GM23248 (cell line): ENCODE measurements around the gene RIPK3. TPM values are rescaled to one million over a fixed set of nuclear protein-coding genes. Genes with fewer than 3 reads are reported as not detected.

ENCODE experiments used
- DNase-seq: peaks from one replicate; pipeline ENCODE4 v3.0.0-alpha.2; 2015
- H2AFZ ChIP-seq: fragments of 200-600 bp; sonication (generic); 2 replicates; pipeline ENCODE4 v1.6.1; 2016; ENCODE audit warnings: antibody characterized with exemption
- H3F3A ChIP-seq: fragments of 200-600 bp; sonication (generic); 2 replicates; pipeline ENCODE4 v1.6.1; 2016; ENCODE audit warnings: mild to moderate bottlenecking, antibody characterized with exemption, mixed run types; ENCODE audit not compliant: insufficient read depth
- H3K27ac ChIP-seq: fragments of 200-600 bp; sonication (generic); 2 replicates; pipeline ENCODE4 v1.5.1; 2016; ENCODE audit warnings: mild to moderate bottlenecking
- H3K27me3 ChIP-seq: fragments of 200-600 bp; sonication (generic); replicated peaks from 2 replicates; pipeline ENCODE4 v1.6.1; 2016; ENCODE audit warnings: mild to moderate bottlenecking; ENCODE audit not compliant: insufficient read depth
- H3K36me3 ChIP-seq: fragments of 200-600 bp; sonication (generic); 2 replicates; pipeline ENCODE4 v1.6.1; 2016; ENCODE audit warnings: low read depth, mild to moderate bottlenecking
- H3K4me1 ChIP-seq: fragments of 200-600 bp; sonication (generic); 2 replicates; pipeline ENCODE4 v1.6.1; 2016; ENCODE audit warnings: mild to moderate bottlenecking; ENCODE audit not compliant: insufficient read depth
- H3K4me2 ChIP-seq: fragments of 200-600 bp; sonication (generic); one replicate; pipeline ENCODE4 v1.6.1; 2016; ENCODE audit warnings: mild to moderate bottlenecking; ENCODE audit not compliant: unreplicated experiment
- H3K4me3 ChIP-seq: fragments of 200-600 bp; sonication (generic); 2 replicates; pipeline ENCODE4 v1.5.1; 2016; ENCODE audit warnings: mild to moderate bottlenecking
- H3K79me2 ChIP-seq: fragments of 200-600 bp; sonication (generic); 2 replicates; pipeline ENCODE4 v1.6.1; 2016; ENCODE audit warnings: mild to moderate bottlenecking; ENCODE audit not compliant: insufficient read depth
- H3K9ac ChIP-seq: fragments of 200-600 bp; sonication (generic); 2 replicates; pipeline ENCODE4 v1.6.1; 2016; ENCODE audit warnings: mild to moderate bottlenecking
- H3K9me2 ChIP-seq: fragments of 200-600 bp; sonication (generic); 2 replicates; pipeline ENCODE4 v1.6.1; 2016; ENCODE audit warnings: mixed run types, mild to moderate bottlenecking, moderate library complexity; ENCODE audit not compliant: insufficient read depth
- H3K9me3 ChIP-seq: fragments of 200-600 bp; sonication (generic); one replicate; pipeline ENCODE4 v1.6.1; 2017; ENCODE audit warnings: low read depth
- H4K20me1 ChIP-seq: fragments of 200-600 bp; sonication (generic); 2 replicates; pipeline ENCODE4 v1.6.0; 2016; ENCODE audit not compliant: insufficient read depth
- EZH2 ChIP-seq: fragments of 200-600 bp; sonication (generic); IDR thresholded peaks from 2 replicates; pipeline ENCODE4 v1.6.1; 2018; ENCODE audit warnings: antibody characterized with exemption, mild to moderate bottlenecking; ENCODE audit not compliant: insufficient read depth, poor library complexity, severe bottlenecking
- EZH2phosphoT487 ChIP-seq: fragments of 200-600 bp; sonication (generic); IDR thresholded peaks from 2 replicates; pipeline ENCODE4 v1.6.1; 2018; ENCODE audit warnings: antibody characterized with exemption, moderate library complexity, mild to moderate bottlenecking, low read depth; ENCODE audit not compliant: insufficient read depth
- WGBS, 2 experiments: methylation state at CpG; one replicate each; pipeline ENCODE4 v1.1.6; 2015 to 2017; ENCODE audit warnings: low lambda C conversion rate in 2 of 2, low coverage in 1 of 2; ENCODE audit errors: missing lambda C conversion rate in 2 of 2; 5-methylcytosine and 5-hydroxymethylcytosine counted together
- in situ Hi-C: fragments of 300-500 bp; cut with MboI; formaldehyde crosslinking; loops from 2 replicates; pipeline ENCODE4 v1.15.0; 2020
- polyA plus RNA-seq: library from polyadenylated mRNA; unstranded; fragments of >200 nt; fragmentation: Nextera tagmentation; extraction: Ambion mirVana; gene quantifications from 2 replicates; pipeline ENCODE4 v1.2.1, GENCODE V29; 2016
- total RNA-seq: library from RNA; depleted of rRNA; stranded (reverse); fragments of >200 nt; shearing (Covaris generic); gene quantifications from 2 replicates; pipeline ENCODE4 v1.2.3, GENCODE V29; 2014

The RIPK3 gene
- total and polyA plus RNA-seq, 2 experiments from 2014 or later = 2.2 to 5.1 TPM

DNA sequence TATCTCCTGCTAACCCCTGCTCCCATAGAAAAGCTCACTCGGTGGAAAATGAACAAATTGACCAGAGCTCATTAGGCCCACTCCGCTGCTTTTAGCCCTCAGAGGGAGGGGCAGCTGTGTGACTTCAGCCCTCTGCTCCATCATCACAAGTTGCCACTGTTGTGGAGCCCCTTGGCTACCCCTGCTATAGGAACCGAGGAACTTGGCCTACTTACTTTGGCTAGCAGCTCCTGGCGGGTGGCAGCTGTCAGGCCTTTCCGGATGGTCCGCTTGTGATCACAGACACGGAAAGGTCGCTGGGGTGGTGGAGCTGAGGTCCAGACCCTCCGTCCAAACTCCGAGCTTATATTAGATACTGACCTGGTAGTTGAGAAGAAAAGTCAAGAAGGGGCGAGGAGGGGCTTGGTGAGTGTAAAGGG, 32.6 kb downstream of the RIPK3 start:
- DNase-seq = no peak

DNA sequence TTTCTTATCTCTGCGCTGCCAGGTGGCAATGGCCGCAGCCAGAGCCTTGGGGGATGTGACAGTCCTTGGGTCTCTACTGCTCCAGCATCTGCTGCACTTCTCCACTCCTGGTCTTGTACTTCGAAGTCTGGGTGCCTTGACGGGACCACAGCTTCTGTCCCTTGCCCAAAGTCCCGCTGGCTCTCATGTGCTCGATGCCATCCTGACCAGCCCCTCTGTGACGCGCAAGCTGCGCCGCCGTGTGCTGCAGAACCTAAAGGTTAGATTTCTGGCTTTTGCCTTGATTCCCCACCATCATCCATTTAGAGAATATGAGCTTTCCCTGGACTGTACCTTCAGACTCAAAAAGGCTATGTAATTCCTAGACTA, 35.8 kb downstream of the RIPK3 start:
- DNase-seq = no peak
- H3K36me3 ChIP-seq = peaks cover 16% of the 10 kb centered on the region; the same call in 1 of the 2 replicates
- H3K27me3 ChIP-seq = no peaks in the 10 kb centered on the region
- no peak overlapping the region for H2AFZ ChIP-seq
- TF ChIP-seq EZH2 (no peak), EZH2phosphoT487 (no peak)
- H3K4me3 ChIP-seq = no peak overlapping the region
- H3K4me2 ChIP-seq = no peak overlapping the region
- H4K20me1 ChIP-seq = no peaks in the 10 kb centered on the region
- no peaks in the 10 kb centered on the region for H3K9me2 ChIP-seq
- peaks cover 8% of the 10 kb centered on the region for H3F3A ChIP-seq
- no peak overlapping the region for H3K9ac ChIP-seq
- peaks cover 7% of the 10 kb centered on the region; the same call in 1 of the 2 replicates for H3K4me1 ChIP-seq
- in situ Hi-C loops = no loop called here
- 95 to 98% methylated on average over 11 of the region's 11 CpGs for WGBS, 2 experiments
- no peak overlapping the region for H3K27ac ChIP-seq
- peaks cover 26% of the 10 kb centered on the region for H3K79me2 ChIP-seq
- H3K9me3 ChIP-seq = no peaks in the 10 kb centered on the region

More for the DNA sequence above, 32.6 kb downstream of the RIPK3 start:
- no peaks in the 10 kb centered on the region for H3K9me3 ChIP-seq
- H3K27me3 ChIP-seq = no peaks in the 10 kb centered on the region
- TF ChIP-seq EZH2 (no peak), EZH2phosphoT487 (no peak)
- no peaks in the 10 kb centered on the region for H3K9me2 ChIP-seq
- no peak overlapping the region for H3K4me3 ChIP-seq
- no peak overlapping the region for H2AFZ ChIP-seq
- no peaks in the 10 kb centered on the region for H4K20me1 ChIP-seq
- H3K36me3 ChIP-seq = peaks cover 14% of the 10 kb centered on the region; the same call in 1 of the 2 replicates
- H3F3A ChIP-seq = peaks cover 8% of the 10 kb centered on the region; the same call in 1 of the 2 replicates
- peaks cover 15% of the 10 kb centered on the region for H3K4me1 ChIP-seq
- in situ Hi-C loops = no loop called here
- 0 out of 2 replicates have a peak, but pooled peaks cover 1% of the 10 kb centered on the region for H3K79me2 ChIP-seq
- no peak overlapping the region for H3K9ac ChIP-seq
- no peak overlapping the region for H3K27ac ChIP-seq
- H3K4me2 ChIP-seq = no peak overlapping the region
- 88 to 90% methylated on average over 10 to 11 of the region's 11 CpGs for WGBS, 2 experiments

DNA sequence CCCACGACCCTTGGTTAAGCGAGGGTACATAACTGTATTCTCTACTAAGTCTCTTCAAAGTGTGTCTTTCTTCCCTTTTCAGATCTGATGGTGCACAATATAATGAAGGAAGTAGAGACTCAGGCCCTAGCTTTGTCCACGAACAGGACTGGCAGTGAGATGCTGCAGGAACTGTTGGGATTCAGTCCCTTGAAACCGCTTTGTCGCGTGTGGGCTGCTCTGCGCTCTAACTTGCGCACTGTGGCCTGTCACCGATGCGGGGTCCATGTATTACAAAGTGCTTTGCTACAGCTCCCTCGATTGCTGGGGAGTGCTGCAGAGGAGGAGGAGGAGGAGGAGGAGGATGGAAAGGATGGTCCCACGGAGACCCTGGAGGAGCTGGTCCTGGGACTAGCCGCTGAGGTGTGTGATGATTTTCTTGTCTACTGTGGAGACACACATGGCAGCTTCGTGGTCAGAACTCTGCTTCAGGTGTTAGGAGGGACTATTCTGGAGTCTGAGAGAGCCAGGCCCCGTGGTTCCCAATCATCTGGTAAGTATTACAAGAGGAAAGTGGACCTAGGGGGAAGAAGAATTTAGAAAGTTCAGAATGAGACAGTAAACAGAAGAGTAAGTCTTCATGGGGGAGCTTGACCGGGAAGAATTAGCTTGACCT, 39.3 kb downstream of the RIPK3 start:
- H3K4me3 ChIP-seq = peak overlapping the region; percentile 95
- H3K27me3 ChIP-seq = no peaks in the 10 kb centered on the region
- no peaks in the 10 kb centered on the region for H4K20me1 ChIP-seq
- peak overlapping the region; percentile 95 for H3K9ac ChIP-seq
- peaks cover 26% of the 10 kb centered on the region for H3K79me2 ChIP-seq
- H3K4me2 ChIP-seq = peak overlapping the region; percentile 94
- H3F3A ChIP-seq = peaks cover 23% of the 10 kb centered on the region; the same call in 1 of the 2 replicates
- no peak for TF ChIP-seq EZH2phosphoT487
- peaks cover 17% of the 10 kb centered on the region for H3K4me1 ChIP-seq
- H3K9me2 ChIP-seq = no peaks in the 10 kb centered on the region
- peak overlapping the region; percentile 86 for H3K27ac ChIP-seq
- peak; percentile 11 for DNase-seq
- H3K36me3 ChIP-seq = peaks cover 16% of the 10 kb centered on the region; the same call in 1 of the 2 replicates
- peak overlapping the region; percentile 97 for H2AFZ ChIP-seq
- WGBS, 2 experiments = 28 to 29% methylated on average over 16 of the region's 16 CpGs
- no peaks in the 10 kb centered on the region for H3K9me3 ChIP-seq
- in situ Hi-C loops = no loop called here

DNA sequence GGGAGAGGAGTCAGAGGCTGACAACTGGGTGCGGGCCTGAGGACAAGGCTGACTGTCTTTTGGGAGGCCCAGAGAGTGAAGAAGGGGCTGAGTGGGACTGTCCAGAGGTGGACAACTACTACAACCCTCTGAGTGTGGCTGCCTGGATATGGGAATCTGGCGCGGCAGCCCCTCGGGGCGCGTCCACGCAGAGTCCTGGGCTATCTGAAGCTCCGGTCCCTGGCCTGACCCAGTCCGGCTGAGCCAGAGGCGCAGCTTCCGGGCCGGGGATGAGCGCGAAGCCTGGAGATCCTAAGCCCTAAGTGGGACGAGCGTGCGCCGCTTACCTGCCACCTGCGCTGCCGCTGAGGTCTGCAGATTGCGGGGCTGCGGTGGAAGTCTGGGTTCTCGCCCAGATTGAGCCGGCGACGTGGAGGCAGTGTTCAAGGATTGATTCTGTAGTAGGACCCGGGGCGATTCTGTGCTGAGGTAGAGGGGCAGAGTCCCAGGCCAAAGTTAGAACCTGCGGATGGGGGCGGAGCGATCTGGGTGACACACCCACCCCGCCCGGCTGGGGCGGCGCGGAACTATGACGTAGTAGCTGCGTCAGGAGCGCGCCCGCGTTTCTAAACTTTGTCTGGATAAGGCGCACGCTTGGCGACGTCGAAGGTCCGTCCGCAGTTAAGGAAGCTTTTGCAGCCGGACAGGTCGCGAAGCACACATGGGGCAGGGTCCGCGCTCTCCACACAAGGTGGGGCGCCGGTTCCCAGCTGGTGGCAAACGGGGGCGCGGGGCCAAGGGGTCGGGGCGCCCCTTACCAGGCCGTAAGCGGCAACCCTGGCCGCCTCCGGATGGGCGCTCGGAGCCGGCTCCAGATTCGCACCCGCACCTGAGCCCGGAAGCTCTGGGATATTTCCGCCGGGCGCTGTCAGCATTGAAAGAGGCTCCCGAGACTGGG, 40.3 kb downstream of the RIPK3 start, which contains the start of the genes DHRS1 and NOP9:
Gene DHRS1 (minus strand): TSS at position 526 of the 937 bp plus-strand sequence. CDS start 674 bp downstream, outside the sequence.
Gene NOP9 (plus strand): TSS at position 596 of the 937 bp plus-strand sequence. CDS start 105 bp downstream, at position 701.
- in situ Hi-C loops = loop anchor here (10.0 kb wide), 1 partner anchor 55 kb away; the partner anchor contains the start of gene TINF2
- H3K79me2 ChIP-seq = peaks cover 26% of the 10 kb centered on the region
- WGBS, 2 experiments = 1 to 2% methylated on average over 65 to 67 of the region's 75 CpGs

More for the DNA sequence above, 40.3 kb downstream of the RIPK3 start, which contains the start of the genes DHRS1 and NOP9:
- H4K20me1 ChIP-seq = no peaks in the 10 kb centered on the region
- H3K9me3 ChIP-seq = no peaks in the 10 kb centered on the region
- peak within 1 kb of the TSS; percentile 94 for H3K4me2 ChIP-seq
- no peak for TF ChIP-seq EZH2phosphoT487
- TF ChIP-seq EZH2 = no peak
- H3K27ac ChIP-seq = peak within 1 kb of the TSS; percentile 86
- peak within 1 kb of the TSS; percentile 95 for H3K4me3 ChIP-seq
- peak within 1 kb of the TSS; percentile 95 for H3K9ac ChIP-seq
- peaks cover 23% of the 10 kb centered on the region; the same call in 1 of the 2 replicates for H3F3A ChIP-seq
- peak; percentile 94 for DNase-seq
- peaks cover 17% of the 10 kb centered on the region for H3K4me1 ChIP-seq
- peak within 1 kb of the TSS; percentile 97 for H2AFZ ChIP-seq
- H3K27me3 ChIP-seq = no peaks in the 10 kb centered on the region
- H3K9me2 ChIP-seq = no peaks in the 10 kb centered on the region
- H3K36me3 ChIP-seq = peaks cover 18% of the 10 kb centered on the region; the same call in 1 of the 2 replicates
